Prostate gland (tissue), 2 donors: Measurements from ENCODE around the gene ZBTB25. TPM values are rescaled to one million over a fixed set of nuclear protein-coding genes. Genes with fewer than 3 reads are reported as not detected.

Experiments used
- DNase-seq: peaks from one replicate; pipeline ENCODE4 v3.0.0-alpha.2; 2019; ENCODE audit warnings: low spot score
- H3K27ac ChIP-seq, 2 donors: fragments of 200-600 bp; sonication (generic); 2 replicates each; pipeline ENCODE4 v1.5.1; 2017 to 2019
- H3K27me3 ChIP-seq: fragments of 200-600 bp; sonication (generic); replicated peaks from 2 replicates; pipeline ENCODE4 v1.5.1; 2019; ENCODE audit not compliant: insufficient read depth
- H3K36me3 ChIP-seq, 2 donors: fragments of 200-600 bp; sonication (generic); 1 replicate in 1 of 2; 2 replicates in 1 of 2; pipeline versions ENCODE4 v1.5.1 to v1.8.1; 2017 to 2019
- H3K4me1 ChIP-seq: fragments of 200-600 bp; sonication (generic); replicated peaks from 2 replicates; pipeline ENCODE4 v1.5.1; 2019
- H3K4me3 ChIP-seq, 2 donors: fragments of 200-600 bp; sonication (generic); 2 replicates each; pipeline ENCODE4 v1.5.1; 2017 to 2019
- H3K9me3 ChIP-seq: fragments of 200-600 bp; sonication (generic); 2 replicates; pipeline ENCODE4 v1.5.1; 2017
- CTCF ChIP-seq, 4 experiments: fragments of 200-600 bp in 2 of 4; fragments of 450-650 bp in 2 of 4; sonication (generic) in 2 of 4; IDR thresholded peaks; 1 replicate in 3 of 4; 2 replicates in 1 of 4; pipeline ENCODE4 v1.5.1; 2016 to 2019; ENCODE audit warnings: antibody characterized with exemption in 4 of 4, mild to moderate bottlenecking in 2 of 4, moderate library complexity in 2 of 4
- POLR2A ChIP-seq: fragments of 450-650 bp; IDR thresholded peaks from one replicate; pipeline ENCODE4 v1.6.1; 2016; ENCODE audit warnings: antibody characterized with exemption, mild to moderate bottlenecking
- POLR2AphosphoS5 ChIP-seq: sonication (generic); formaldehyde crosslinking; IDR thresholded peaks from one replicate; pipeline ENCODE4 v1.6.1; 2017; ENCODE audit warnings: antibody characterized with exemption
- whole genome bisulfite sequencing: methylation state at CpG from one replicate; pipeline ENCODE4 v1.1.5; 2018; 5-methylcytosine and 5-hydroxymethylcytosine counted together
- intact Hi-C: fragments of 100-400 bp; cut with DNase I; formaldehyde crosslinking; loops from one replicate; pipeline ENCODE4 v1.14.2; 2022
- total RNA-seq, 2 donors: library from RNA; depleted of rRNA; stranded (reverse); fragments of >200 nt; gene quantifications; one replicate each; pipeline ENCODE4 v1.1.0, GENCODE V29; 2016

The ZBTB25 gene
- 10 to 100 TPM; 10.2 to 20.2 TPM for total RNA-seq

GRCh38 chr14:64503434-64504309, at the start of gene ZBTB25:
ZBTB25 (minus strand) TSS chr14:64503838; CDS start chr14:64490533, 13,305 bp downstream.
- DNase-seq, result peak; percentile 83
- Histone ChIP-seq H3K27ac (peak within 1 kb of the TSS; percentile 98 to 99), H3K9me3 (no peaks in the 10 kb centered on the region), H3K4me3 (peak within 1 kb of the TSS; percentile 87 to 92), H3K27me3 (no peaks in the 10 kb centered on the region), H3K4me1 (peaks cover 6% of the 10 kb centered on the region), H3K36me3 (no peaks in the 10 kb centered on the region)
- 1% methylated on average over 62 of the region's 87 CpGs for WGBS
- intact Hi-C loops, result no loop called here
- peak; percentile 58 for TF ChIP-seq POLR2AphosphoS5
- peak; percentile 79 for TF ChIP-seq POLR2A
- TF ChIP-seq CTCF (IDR thresholded peaks at IDR 0.05), result peak in 1 of 4 experiments; percentile 15

DNA sequence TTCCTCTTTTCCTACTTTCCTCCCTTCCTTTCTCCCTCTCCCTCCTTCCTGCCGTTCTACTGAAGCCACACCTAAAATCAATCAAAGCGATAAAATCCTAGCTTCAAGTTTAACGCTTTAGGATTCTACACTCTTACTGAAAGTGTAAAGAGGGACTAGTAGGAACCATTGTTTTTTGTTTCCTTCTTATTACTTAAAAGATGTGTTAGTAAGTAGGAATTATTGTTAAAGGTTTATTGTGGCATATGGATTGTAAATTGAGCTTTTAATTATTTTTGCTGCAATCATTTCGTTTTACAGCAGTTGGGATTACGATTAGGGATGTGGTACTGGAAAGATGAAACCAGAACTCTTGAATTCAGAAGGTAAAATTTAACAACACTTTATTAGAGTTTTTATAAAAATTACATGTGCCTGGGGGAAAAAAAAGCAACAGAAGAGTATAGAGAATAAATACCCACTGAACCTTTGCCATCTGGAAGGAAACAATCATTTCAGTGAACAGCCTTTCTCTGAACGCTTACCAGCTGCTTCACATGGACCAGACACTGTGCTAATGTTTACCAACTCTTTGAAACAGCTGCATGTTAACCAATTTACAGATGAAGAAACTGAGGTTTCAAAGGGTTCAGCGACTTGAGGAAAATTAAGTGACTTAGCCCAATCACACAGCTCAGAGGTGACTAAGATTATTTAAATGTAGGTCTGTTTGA, 47.1 kb upstream of the ZBTB25 start:
- H3K27ac ChIP-seq, result no peak overlapping the region

GRCh38 chr14:64549791-64550620, 46.4 kb upstream of the ZBTB25 start, which contains the start of gene PPP1R36:
PPP1R36 (plus strand) TSS chr14:64549961; CDS start chr14:64549998, 37 bp downstream.
- Histone ChIP-seq H3K27ac (no peak within 1 kb of the TSS), H3K4me3 (peak within 1 kb of the TSS; percentile 4 to 9), H3K9me3 (no peaks in the 10 kb centered on the region), H3K36me3 (no peaks in the 10 kb centered on the region), H3K4me1 (no peaks in the 10 kb centered on the region), H3K27me3 (no peaks in the 10 kb centered on the region)
- 14% methylated on average over 46 of the region's 54 CpGs for WGBS
- intact Hi-C loops, result no loop called here
- TF ChIP-seq CTCF (IDR thresholded peaks at IDR 0.05) (no peak), POLR2A (no peak), POLR2AphosphoS5 (no peak)
- DNase-seq, result no peak

More for the DNA sequence above, 47.1 kb upstream of the ZBTB25 start:
- H3K4me1 ChIP-seq, result no peaks in the 10 kb centered on the region
- intact Hi-C loops, result no loop called here
- 51% methylated on average over 7 of the region's 7 CpGs for WGBS
- TF ChIP-seq POLR2AphosphoS5 (no peak), CTCF (IDR thresholded peaks at IDR 0.05) (no peak), POLR2A (no peak)
- H3K4me3 ChIP-seq, result no peak overlapping the region
- no peaks in the 10 kb centered on the region for H3K36me3 ChIP-seq
- H3K9me3 ChIP-seq, result no peaks in the 10 kb centered on the region
- H3K27me3 ChIP-seq, result no peaks in the 10 kb centered on the region
- DNase-seq, result no peak

DNA sequence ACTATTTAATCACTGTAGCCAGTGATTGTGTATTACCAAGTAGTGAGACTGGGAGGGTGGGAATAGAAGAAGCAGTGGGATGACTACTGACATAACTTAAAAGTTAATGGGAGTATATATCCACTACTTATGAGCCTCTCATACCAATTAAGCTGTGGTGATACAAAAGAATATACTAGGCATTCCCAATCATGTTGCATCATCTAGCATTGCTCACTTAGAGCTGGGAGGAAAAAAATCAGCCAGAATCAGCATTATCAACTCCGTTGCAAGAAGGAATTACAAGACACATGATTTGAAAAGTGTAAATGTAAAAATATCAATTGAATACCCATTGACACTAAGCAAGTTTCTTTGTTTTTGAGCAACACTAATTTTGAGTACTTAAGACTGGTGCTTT, 45.4 kb upstream of the ZBTB25 start:
- no peak overlapping the region for H3K27ac ChIP-seq
- intact Hi-C loops, result no loop called here
- H3K4me3 ChIP-seq, result no peak overlapping the region
- DNase-seq, result no peak
- no peaks in the 10 kb centered on the region for H3K27me3 ChIP-seq
- no peaks in the 10 kb centered on the region for H3K9me3 ChIP-seq
- TF ChIP-seq POLR2A, result no peak
- TF ChIP-seq POLR2AphosphoS5, result no peak
- no peak for TF ChIP-seq CTCF (IDR thresholded peaks at IDR 0.05)
- no peaks in the 10 kb centered on the region for H3K36me3 ChIP-seq
- no peaks in the 10 kb centered on the region for H3K4me1 ChIP-seq
- 97% methylated on average over 1 of the region's 1 CpG for WGBS
